ENCODE data around the gene CACNA2D1.
A peak's percentile ranks its signal among the peaks of the same experiment; 100 is the strongest.

Gene CACNA2D1

DNA sequence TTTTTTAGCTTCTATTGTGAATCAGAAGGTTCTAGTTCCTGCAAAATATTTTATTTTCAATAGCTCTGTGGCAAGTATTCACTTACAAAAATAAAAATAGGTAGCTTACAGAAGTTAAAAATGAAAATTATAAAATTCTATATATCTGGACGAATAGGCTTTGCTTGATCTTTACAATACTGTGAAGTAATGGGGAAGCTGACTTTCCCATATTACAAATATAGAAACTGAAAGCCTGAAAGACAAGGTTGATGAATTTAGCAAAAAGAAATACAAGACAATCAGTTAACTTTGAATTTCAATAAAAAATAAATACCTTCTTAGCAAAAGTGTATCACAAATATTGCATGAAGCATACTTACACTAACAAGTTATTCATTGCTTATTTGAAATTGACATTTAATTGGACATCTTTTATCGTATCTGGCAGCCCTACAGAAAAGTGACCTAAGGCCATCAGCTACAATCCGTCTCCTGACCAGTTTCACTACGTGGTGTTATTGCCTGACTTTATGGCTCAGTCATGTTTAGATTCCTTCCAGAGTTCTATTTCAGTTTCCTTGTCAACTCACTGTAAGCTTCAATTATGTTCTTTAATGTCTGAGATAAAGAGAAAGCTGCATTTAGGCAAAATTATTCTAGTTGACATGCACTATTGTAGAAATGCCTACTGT is 363.2 kb downstream of the CACNA2D1 start:
- intact Hi-C loops (cut with DNase I) = no loop called here
- no peak for DNase-seq

DNA sequence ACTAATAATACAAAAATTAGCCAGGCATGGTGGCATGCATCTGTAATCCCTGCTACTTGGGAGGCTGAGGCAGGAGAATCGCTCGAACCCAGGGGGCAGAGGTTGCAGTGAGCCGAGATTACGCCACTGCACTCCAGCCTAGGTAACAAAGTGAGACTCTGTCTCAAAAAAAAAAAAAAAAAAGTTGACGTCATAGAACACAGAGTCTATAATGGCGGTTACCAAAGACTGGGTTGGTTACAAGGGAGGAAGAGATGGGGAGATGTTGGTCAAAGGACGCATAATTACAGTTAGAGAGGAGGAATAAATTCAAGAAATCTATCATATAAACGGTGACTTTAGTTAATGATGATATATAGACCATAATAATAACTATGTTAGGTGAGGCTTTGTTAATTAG is 364.1 kb downstream of the CACNA2D1 start:
- intact Hi-C loops (cut with DNase I) = no loop called here
- no peak for DNase-seq

DNA sequence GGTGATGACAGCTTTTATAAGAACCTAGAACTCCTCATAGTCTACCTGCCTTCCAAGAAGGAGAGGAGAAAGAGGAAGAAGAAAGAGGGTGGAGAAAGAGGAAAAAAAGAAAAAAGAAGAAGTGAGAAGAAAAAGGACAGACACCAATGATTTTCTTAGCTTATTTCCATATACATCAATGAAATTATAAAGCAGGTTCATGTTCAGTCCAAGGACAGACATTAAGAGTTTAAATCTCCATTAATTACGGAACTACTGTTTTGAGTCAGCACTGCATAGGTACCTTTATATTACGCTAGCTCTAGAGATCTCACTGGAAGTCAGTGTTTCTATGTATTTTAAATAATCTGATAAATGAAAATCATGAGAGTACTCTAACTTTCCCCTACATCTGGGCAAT is 364.8 kb downstream of the CACNA2D1 start:
- intact Hi-C loops (cut with DNase I) = no loop called here
- no peak for DNase-seq

DNA sequence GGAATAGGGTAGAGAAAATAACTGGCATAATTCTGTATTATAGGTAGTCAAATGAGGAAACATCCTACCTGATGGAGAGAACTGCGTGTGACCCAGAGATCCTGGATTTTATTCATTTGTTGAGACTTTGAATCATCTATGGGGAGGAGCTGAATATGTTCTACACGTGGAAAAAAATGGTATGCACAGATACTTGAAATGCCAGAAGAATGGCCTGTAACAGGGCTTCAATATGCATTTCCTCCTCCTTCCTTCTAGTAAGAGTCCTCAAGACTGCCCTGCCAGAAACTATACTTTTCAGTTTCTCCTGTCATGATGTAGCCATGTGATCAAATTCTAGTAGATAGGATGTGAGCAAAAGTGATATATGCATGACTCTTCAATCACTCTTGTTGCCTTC is 372.1 kb downstream of the CACNA2D1 start:
- DNase-seq = no peak
- intact Hi-C loops (cut with DNase I) = no loop called here

DNA sequence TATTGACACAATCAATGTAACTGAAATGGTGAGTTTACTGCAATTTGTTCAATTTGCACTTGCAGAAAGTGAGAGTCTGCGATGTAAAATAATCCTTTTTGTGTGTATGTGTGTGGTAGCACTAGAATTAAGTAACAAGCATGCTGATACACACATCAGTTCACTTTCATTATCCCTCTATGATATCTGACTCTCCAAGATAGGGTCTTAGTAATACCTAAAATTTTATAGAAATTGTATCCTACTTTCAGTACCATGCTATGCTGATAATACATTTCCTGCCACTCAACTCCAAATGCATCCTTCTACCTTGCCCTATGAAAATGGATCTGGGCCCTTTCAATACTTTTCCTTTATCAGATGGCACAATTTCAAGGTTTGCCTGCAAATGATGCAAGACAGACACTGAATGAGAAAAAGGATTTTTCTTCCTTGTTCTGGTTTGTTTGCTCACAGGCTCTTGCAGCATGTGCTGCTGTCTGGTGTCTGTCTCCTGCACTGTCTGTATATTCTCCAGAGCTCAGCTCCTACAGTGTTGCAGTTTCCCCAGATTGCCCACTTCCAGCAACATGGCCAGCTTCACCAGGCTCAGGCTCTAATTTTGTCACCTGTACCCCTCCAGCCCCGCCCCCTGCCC is 375.8 kb downstream of the CACNA2D1 start:
- DNase-seq = no peak
- intact Hi-C loops (cut with DNase I) = no loop called here

DNA sequence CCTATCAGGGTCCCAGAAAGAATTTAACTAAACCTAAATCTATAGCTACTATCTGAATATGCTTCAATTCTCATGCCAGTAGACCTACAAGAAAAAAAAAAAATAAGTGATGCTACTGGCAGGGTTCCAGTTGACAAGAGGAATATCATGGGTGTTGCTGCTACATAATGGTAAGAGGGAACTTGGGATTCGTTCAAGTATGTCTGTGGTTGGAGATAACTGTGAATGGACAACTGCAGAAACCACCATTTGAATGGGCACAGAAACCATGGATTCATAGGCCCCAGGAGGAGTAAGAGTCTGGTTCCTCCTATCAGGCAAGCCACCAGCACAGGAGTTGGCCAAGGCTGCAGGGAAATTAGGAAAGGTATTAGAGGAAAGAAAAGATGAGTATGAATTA is 386.1 kb downstream of the CACNA2D1 start:
- intact Hi-C loops (cut with DNase I) = loop anchor here (10.0 kb wide), 1 partner anchor 97 kb away; no protein-coding TSS in a partner anchor

DNA sequence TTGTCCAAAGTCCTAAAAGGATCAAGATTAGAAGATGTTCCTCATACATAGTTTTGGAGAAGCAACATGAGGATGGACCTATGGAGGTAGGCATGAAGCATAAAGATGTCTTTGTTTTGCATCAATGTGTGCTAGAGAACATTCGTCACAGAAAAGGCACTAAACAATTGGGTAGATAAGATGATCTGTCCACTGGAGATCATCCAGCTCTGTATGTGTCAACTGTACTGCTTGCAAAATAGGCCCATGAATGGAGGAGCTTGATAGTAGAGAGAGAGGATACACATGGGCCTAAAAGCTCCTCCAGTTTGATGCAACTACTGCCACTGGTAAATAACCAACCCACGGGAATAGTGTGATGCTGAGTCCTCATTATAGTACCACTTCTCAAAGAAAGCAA is 387.3 kb downstream of the CACNA2D1 start:
- no peak for DNase-seq
- intact Hi-C loops (cut with DNase I) = loop anchor here (10.0 kb wide), 1 partner anchor 99 kb away; no protein-coding TSS in a partner anchor

More for the DNA sequence above, 386.1 kb downstream of the CACNA2D1 start:
- no peak for DNase-seq

DNA sequence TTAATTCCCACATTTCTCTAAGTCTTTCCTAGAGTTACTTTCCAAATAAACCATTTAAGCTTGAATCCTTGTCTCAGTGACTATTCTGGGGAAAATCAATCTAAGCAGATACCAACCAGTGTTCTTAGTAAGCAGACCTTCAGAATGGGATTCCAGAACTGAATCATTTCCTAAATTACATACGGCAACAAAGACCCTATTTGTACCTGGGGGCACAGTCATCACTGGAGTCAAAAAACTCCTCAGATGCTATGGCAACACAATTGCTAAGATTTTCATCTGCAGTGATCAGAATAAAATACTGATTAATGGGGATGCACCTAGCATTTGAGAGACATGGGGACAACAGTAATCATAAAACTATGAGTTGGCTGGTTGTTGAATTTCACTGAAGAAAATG is 389.0 kb downstream of the CACNA2D1 start:
- intact Hi-C loops (cut with DNase I) = loop anchor here (10.0 kb wide), 1 partner anchor 100 kb away; no protein-coding TSS in a partner anchor
- DNase-seq = no peak

DNA sequence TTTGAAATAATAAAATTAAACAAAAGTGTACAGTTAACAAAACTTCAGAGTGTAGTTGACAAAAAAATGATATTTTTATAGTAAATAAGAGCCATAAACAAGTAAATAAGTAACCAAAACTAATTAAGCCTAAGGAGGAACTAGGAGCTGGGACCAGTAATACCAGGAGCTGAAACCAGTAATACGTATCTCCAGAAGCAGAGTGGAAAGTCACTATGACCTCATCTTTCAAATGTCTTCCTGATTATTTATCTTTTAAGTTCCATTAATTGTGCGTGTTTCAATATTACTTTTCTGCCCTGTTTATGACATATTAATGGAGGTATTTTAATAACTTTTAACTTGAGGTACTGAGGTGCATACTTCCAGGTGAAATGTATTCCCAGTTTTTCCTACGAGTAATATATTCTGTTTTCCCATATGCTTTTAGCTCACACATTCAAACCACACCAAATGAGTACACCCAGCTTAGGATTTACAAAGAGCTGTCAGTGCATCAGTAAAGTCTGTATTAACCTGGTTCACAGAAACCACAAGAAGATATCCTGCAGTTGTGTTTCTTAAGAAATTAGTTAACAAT is 390.0 kb downstream of the CACNA2D1 start:
- intact Hi-C loops (cut with DNase I) = loop anchor here (10.0 kb wide), 1 partner anchor 101 kb away; no protein-coding TSS in a partner anchor
- DNase-seq = no peak

DNA sequence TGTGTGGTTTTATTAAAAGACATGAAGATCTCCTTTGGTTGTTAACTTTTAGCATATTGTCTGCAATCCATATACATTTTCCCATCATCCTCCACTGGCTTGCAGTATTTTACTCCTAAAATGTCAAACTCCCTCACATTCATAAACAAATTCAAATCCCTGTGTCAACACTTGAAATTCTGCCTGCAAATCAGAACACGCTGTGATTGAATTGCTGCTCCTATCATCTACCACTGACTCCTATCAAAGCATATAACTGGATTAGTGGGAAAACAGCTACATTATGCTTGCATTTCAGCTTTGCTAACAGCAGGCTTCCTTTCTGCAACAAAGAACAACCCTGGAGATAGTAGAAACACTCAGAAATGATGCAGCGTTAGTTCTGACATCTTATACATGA is 392.0 kb downstream of the CACNA2D1 start:
- DNase-seq = no peak
- intact Hi-C loops (cut with DNase I) = loop anchor here (10.0 kb wide), 1 partner anchor 103 kb away; no protein-coding TSS in a partner anchor

DNA sequence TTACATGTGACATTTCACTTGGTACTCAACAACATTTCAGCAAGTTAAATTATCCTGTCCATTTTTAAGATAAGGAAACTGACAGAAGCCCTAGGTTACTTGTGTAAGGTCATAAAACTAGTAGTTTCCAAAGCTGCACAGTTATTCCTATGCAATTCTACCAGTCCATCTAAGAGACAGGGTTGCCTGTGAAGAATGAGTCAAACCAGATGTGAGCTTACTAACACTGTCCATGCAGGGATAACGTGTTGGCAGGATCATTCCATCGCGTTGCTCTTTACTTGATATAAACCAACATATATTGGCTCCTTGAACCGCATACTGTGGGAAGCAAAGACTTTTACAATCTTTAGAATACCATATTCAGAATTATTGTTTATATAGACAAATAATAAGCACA is 392.8 kb downstream of the CACNA2D1 start:
- no peak for DNase-seq
- intact Hi-C loops (cut with DNase I) = loop anchor here (10.0 kb wide), 1 partner anchor 104 kb away; no protein-coding TSS in a partner anchor

DNA sequence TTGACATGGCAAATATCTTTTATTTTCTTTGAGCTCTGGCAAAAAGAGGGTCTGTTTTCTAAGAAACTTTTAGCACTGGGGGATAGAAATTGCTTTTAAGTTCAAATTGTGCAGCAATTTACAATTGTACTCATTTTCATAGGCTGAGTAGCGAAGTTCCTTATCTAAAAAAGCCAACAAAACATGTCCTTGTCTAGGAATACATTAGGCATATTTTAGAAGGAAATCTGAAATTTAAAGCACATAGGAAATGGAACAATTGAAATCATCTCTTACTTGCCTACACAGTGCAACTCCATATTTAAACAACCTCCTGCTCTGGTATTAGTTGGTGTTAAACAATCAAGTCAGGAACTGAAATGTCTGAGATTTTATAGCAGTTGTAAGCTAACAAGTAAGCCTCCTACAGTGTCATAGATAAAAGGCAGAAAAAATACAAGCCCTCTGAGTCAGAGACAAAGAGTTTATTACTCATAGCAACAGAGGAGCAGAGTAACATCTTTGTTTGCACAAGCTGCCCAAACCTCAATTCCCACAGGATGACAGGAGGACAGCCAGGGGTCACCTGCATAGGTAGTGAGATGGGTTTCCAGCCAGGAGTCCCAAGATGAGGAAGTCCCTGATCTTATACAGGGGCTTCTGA is 393.6 kb downstream of the CACNA2D1 start:
- intact Hi-C loops (cut with DNase I) = loop anchor here (10.0 kb wide), 1 partner anchor 105 kb away; no protein-coding TSS in a partner anchor
- DNase-seq = peak in 1 of 10 donors; percentile 63

DNA sequence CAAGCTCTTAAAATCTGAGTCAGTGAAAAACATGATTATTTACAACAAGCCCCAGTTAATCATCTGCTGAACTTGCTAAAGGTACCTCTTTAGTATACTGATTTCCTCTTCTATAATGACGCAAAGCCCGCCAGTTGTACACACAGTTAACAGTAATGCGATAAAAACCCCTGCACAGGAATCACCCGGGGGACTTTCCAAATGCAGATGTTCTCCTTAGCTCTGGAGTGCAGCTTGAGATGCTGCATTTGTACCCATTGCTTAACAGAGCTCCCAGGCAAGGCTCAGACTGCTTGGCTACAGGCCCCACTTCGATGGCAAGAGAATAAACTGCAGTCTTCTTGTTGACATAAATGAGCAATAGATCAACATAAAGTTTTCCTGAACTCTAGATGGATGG is 394.1 kb downstream of the CACNA2D1 start:
- peak in 1 of 10 donors; percentile 14 for DNase-seq
- intact Hi-C loops (cut with DNase I) = no loop called here

DNA sequence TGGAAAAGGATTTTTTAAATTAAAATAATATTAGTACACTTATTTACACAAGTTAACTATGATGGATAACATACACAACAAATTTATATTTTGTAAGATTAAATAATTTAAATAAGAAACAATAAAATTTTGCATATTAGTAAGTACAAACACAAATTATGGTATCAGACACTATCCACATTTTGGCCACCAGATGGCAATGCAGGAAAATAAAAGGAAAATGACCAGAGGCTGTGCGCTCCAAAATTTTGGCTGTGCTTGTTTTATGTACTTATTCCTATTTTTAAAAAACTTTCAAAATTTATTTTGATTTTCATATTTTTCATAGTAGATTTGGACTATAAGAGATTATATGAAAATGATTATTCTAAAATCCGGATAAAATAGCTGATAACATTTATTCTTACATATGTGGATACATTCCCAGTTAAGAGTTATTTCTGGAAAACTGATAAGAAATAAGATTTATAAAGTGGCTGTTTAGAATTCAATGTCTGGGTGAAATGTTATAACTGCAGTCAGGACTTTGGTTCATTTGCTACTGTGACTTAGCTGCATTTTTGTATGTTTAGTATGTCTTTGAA is 399.0 kb downstream of the CACNA2D1 start:
- peak in 4 of 10 donors; percentile 28 to 83 (median 50) for DNase-seq
- intact Hi-C loops (cut with DNase I) = loop anchor here (5.0 kb wide), 4 partner anchors 438 to 683 kb away; no protein-coding TSS in a partner anchor

DNA sequence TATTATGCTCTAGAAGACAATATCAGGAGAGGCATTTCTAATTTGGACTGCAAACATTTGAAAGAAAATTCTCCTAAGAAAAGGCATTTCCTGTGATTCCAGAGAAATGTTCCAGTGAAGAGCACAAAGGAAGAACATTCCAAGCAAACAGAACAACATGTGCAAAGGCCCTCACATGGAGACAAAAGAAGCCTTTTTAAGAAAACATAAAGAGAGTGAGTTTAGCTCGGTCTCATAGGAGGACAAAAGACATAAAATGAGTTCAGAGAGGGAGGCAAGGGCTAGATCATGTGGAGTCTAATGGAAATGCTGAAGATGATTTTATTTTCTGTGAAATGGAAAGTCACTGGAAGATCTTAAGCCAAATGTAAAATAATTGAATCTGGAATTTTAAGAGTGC is 404.0 kb downstream of the CACNA2D1 start:
- DNase-seq = no peak
- intact Hi-C loops (cut with DNase I) = loop anchor here (5.0 kb wide), 4 partner anchors 443 to 688 kb away; no protein-coding TSS in a partner anchor

DNA sequence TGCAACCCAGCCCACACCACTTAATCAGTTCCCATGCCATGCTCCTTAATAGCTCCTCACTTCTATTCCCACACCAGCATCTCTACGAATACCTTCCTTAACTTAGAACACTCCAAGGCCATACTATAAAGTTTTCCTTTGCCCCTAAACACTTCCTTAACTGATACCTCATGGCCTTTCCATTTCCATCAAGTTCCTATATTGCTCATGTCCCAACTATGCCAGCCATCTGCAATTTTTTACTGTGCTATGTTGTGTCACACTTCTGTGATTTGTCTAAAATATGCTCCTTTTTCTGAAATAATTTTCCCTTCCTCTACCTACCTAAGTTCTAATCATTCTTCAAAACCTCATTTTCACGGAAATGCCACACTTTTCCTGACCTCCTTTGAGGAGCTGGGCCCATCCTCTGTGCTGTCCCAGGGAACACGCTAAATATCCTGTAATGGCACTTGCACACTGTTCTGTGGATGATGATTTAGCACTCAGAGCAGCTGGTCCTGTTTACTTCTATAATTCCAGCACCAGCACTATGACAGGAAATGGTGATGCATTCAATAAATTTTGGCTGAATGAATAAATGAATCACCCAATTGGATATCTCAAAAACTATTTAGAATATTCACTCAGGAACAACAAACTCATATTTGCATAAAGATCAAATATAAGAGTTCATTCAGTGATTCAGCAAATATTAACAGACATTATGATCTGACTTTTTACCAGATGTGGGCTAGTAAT is 407.3 kb downstream of the CACNA2D1 start:
- intact Hi-C loops (cut with DNase I) = no loop called here
- no peak for DNase-seq

DNA sequence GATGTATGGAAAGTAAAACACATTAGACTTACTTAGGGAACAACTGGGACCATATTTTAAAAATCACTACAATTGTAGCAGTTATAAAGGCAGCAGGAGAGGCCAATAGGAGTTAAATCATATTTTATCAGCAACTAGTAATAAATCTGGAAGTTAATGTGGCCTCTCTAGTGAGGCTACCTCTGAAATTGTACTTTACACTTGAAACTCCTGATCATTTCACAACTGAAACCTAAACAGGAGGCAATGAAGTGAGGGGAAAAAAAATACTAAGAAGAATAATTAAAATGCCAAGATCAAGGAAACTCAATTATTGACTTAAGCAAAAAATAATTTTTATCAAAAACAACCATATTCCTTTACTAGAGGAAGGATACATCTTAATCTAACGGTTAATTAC is 408.1 kb downstream of the CACNA2D1 start:
- DNase-seq = no peak
- intact Hi-C loops (cut with DNase I) = no loop called here

DNA sequence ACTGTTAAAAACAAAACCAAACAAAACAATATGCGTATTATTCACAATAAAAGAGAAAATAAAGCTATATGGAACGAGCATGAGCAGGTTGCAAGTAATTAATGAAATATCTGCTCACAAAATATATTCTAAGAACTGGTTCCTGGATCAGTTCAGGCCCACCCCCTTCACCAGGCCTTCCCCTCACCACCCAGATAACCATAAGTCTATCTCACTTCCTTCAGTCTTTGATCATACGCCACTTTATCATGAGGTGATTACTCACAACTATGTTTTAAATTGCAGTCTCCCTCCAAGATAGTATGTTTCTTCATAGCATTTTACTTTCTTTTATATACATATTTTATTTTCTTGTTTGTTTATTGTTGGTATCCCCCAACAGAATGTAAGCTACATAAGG is 410.7 kb downstream of the CACNA2D1 start:
- intact Hi-C loops (cut with DNase I) = no loop called here
- DNase-seq = no peak

DNA sequence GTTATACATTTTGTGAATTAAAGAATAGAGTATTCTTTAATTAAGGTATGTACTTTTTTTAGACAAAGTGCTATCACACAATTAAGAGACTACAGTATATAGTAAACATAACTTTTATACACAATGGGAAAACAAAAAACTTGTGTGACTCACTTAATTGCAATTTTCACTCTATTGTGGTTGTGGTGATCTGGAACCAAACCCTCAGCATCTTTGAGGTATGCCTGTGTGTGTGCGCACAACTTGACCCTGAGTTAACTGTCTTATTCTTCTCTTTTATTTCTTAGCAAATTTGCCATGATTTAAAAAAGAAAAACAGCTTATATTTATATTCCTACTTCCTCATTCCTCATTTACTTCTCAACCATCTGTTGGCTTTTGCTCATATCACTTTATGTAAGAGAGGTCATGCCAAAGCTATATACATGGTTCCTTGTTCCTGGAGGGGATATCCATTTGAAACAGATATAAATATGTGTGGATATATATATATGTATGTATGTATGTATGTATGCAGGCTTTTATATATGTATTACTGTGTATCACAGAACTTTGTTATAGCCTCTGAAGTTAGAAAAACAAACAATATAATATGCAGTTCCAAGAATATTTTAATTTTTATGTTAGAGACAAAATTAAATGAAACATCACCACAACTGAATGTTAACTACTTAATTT is 414.2 kb downstream of the CACNA2D1 start:
- no peak for DNase-seq
- intact Hi-C loops (cut with DNase I) = no loop called here
